GM12878 (cell line): Measurements from ENCODE around the gene CHRNB2.

ENCODE experiments used
- EZH2 ChIP-seq: IDR thresholded peaks from 2 replicates; pipeline ENCODE4 v1.6.1; 2012; ENCODE audit warnings: low read depth, mild to moderate bottlenecking, control low read depth, inconsistent platforms, low read length, borderline replicate concordance; ENCODE audit not compliant: control insufficient read depth
- JUND ChIP-seq: IDR thresholded peaks from 2 replicates; pipeline ENCODE4 v1.6.1; 2012; ENCODE audit warnings: low read depth, mild to moderate bottlenecking, low read length, improper control_type of control experiment, moderate library complexity
- POLR2A ChIP-seq: IDR thresholded peaks from 2 replicates; pipeline ENCODE4 v1.6.1; 2011; ENCODE audit warnings: low read depth, mild to moderate bottlenecking, low read length
- TAF1 ChIP-seq: IDR thresholded peaks from 2 replicates; pipeline ENCODE4 v1.6.1; 2011; ENCODE audit warnings: mild to moderate bottlenecking, low read depth, low read length, borderline replicate concordance

- TF ChIP-seq EZH2 (no peak), TAF1 (no peak), JUND (no peak), POLR2A (no peak)
Observed at GRCh38 chr1:154599658-154600057, 32.1 kb downstream of the CHRNB2 start.
